Occipital lobe (tissue), 2 donors: ENCODE results near the gene KCNS1. TPM values are rescaled to one million over a fixed set of nuclear protein-coding genes. Genes with fewer than 3 reads are reported as not detected.
"Not testable (repeated sequence)": the region's sequence is repeated elsewhere in the genome, so short reads cannot be mapped to it uniquely, and the experiment has no call there.

Experiments
- DNase-seq: peaks from one replicate; lab custom pipeline; 2025; lab: John Stamatoyannopoulos, UW
- total RNA-seq: library from RNA; depleted of rRNA; stranded (reverse); fragments of >200 nt; gene quantifications from one replicate; pipeline ENCODE4 v1.2.3, GENCODE V29; 2014

Gene KCNS1
- total RNA-seq, 1 donor from 2014 or later = 2.7 TPM

- no peak for DNase-seq
Observed at GRCh38 chr20:45080867-45081624, 19.9 kb downstream of the KCNS1 start.

GRCh38 chr20:45077559-45077958, 23.4 kb downstream of the KCNS1 start:
- no peak for DNase-seq

- no peak for DNase-seq
Observed at GRCh38 chr20:45073221-45073620, 27.7 kb downstream of the KCNS1 start.

GRCh38 chr20:45072066-45072465, 28.9 kb downstream of the KCNS1 start:
- DNase-seq = no peak

- no peak for DNase-seq
Observed at GRCh38 chr20:45070932-45071632, 29.8 kb downstream of the KCNS1 start.

- DNase-seq = no peak
Observed at GRCh38 chr20:45069261-45069660, 31.7 kb downstream of the KCNS1 start.

GRCh38 chr20:45067558-45067957, 33.4 kb downstream of the KCNS1 start:
- no peak for DNase-seq

- DNase-seq = no peak
Observed at GRCh38 chr20:45067087-45067486, 33.8 kb downstream of the KCNS1 start.

- no peak for DNase-seq
Observed at GRCh38 chr20:45066372-45066771, 34.6 kb downstream of the KCNS1 start.

- DNase-seq = no peak
Observed at GRCh38 chr20:45064812-45065211, 36.1 kb downstream of the KCNS1 start.

- not testable (repeated sequence) for DNase-seq
Observed at GRCh38 chr20:45063107-45063506, 37.8 kb downstream of the KCNS1 start.

GRCh38 chr20:45061244-45061643, 39.7 kb downstream of the KCNS1 start:
- DNase-seq = no peak

GRCh38 chr20:45060294-45060693, 40.6 kb downstream of the KCNS1 start:
- DNase-seq = no peak

GRCh38 chr20:45059022-45059728, 41.8 kb downstream of the KCNS1 start:
- DNase-seq = no peak

- no peak for DNase-seq
Observed at GRCh38 chr20:45058168-45058850, 42.6 kb downstream of the KCNS1 start.

GRCh38 chr20:45056473-45057173, 44.3 kb downstream of the KCNS1 start:
- DNase-seq = no peak

- no peak for DNase-seq
Observed at GRCh38 chr20:45055056-45055455, 45.9 kb downstream of the KCNS1 start.

- no peak for DNase-seq
Observed at GRCh38 chr20:45053430-45054351, 47.2 kb downstream of the KCNS1 start.

- no peak for DNase-seq
Observed at GRCh38 chr20:45052698-45053429, 48.1 kb downstream of the KCNS1 start.
